Uterus (tissue), 4 donors: ENCODE measurements around the gene ADAMTS15. TPM values are rescaled to one million over a fixed set of nuclear protein-coding genes. Genes with fewer than 3 reads are reported as not detected.
A peak's percentile ranks its signal among the peaks of the same experiment; 100 is the strongest.

Source experiments
- DNase-seq, 2 donors: peaks; one replicate each; pipeline ENCODE4 v3.0.0-alpha.2; 2019 to 2020
- H3K27ac ChIP-seq, 2 donors: fragments of 200-600 bp; sonication (generic); 1 replicate in 1 of 2; 2 replicates in 1 of 2; pipeline ENCODE4 v1.5.1; 2016 to 2018
- H3K27me3 ChIP-seq, 2 donors: fragments of 200-600 bp; sonication (generic); one replicate each; pipeline ENCODE4 v1.5.1; 2018 to 2019; ENCODE audit warnings: control low read depth in 1 of 2
- H3K36me3 ChIP-seq, 2 donors: fragments of 200-600 bp; sonication (generic); one replicate each; pipeline ENCODE4 v1.5.1; 2019; ENCODE audit warnings: control low read depth in 1 of 2
- H3K4me1 ChIP-seq, 2 donors: fragments of 200-600 bp; sonication (generic); one replicate each; pipeline ENCODE4 v1.5.1; 2018 to 2019; ENCODE audit warnings: control low read depth in 1 of 2
- H3K4me3 ChIP-seq, 2 donors: fragments of 200-600 bp; sonication (generic); 1 replicate in 1 of 2; 2 replicates in 1 of 2; pipeline ENCODE4 v1.5.1; 2018 to 2019; ENCODE audit warnings: mild to moderate bottlenecking in 1 of 2
- H3K9me3 ChIP-seq, 2 donors: fragments of 200-600 bp; sonication (generic); one replicate each; pipeline ENCODE4 v1.5.1; 2019; ENCODE audit warnings: control low read depth in 1 of 2
- CTCF ChIP-seq, 4 experiments: fragments of 200-600 bp in 2 of 4; fragments of 450-650 bp in 2 of 4; sonication (generic) in 2 of 4; IDR thresholded peaks; one replicate each; pipeline ENCODE4 v1.5.1; 2016 to 2019; ENCODE audit warnings: antibody characterized with exemption in 4 of 4, mild to moderate bottlenecking in 2 of 4, moderate library complexity in 1 of 4
- POLR2A ChIP-seq, 2 donors: fragments of 450-650 bp; IDR thresholded peaks; one replicate each; pipeline ENCODE4 v1.6.1; 2016; ENCODE audit warnings: antibody characterized with exemption in 2 of 2, mild to moderate bottlenecking in 1 of 2, moderate library complexity in 1 of 2
- intact Hi-C: fragments of 100-400 bp; cut with DNase I; formaldehyde crosslinking; loops from one replicate; pipeline ENCODE4 v1.15.1; 2023; ENCODE audit warnings: low total_unique reads
- total RNA-seq, 4 donors: library from RNA; depleted of rRNA in 3 of 4; stranded (reverse); fragments of >200 nt in 3 of 4; gene quantifications; one replicate each; pipeline versions ENCODE4 v1.1.0 to v1.2.4, GENCODE V29; 2014 to 2023
- donor health status: DM: yes; HTN: yes; CAD: no.

ADAMTS15 gene
- total RNA-seq, 4 donors from 2014 or later = 2.0 to 16.6 (median 6.1) TPM

- Histone ChIP-seq H3K27ac (peak overlapping the region in 1 of 2 donors; percentile 8), H3K4me3 (no peak overlapping the region), H3K27me3 (no peaks in the 10 kb centered on the region), H3K9me3 (no peaks in the 10 kb centered on the region), H3K36me3 (no peaks in the 10 kb centered on the region), H3K4me1 (peaks cover 0 to 2% of the 10 kb centered on the region in 2 donors)
- no peak for DNase-seq
- intact Hi-C loops = no loop called here
- TF ChIP-seq CTCF (IDR thresholded peaks at IDR 0.05) (no peak), POLR2A (IDR thresholded peaks at IDR 0.05) (no peak)
Measured at GRCh38 chr11:130452176-130452575, 3.7 kb downstream of the ADAMTS15 start.

- Histone ChIP-seq H3K27ac (no peak overlapping the region), H3K4me1 (peaks cover 0 to 6% of the 10 kb centered on the region in 2 donors), H3K36me3 (no peaks in the 10 kb centered on the region), H3K9me3 (no peaks in the 10 kb centered on the region), H3K4me3 (no peak overlapping the region), H3K27me3 (no peaks in the 10 kb centered on the region)
- DNase-seq = no peak
- TF ChIP-seq CTCF (IDR thresholded peaks at IDR 0.05) = no peak
- TF ChIP-seq POLR2A (IDR thresholded peaks at IDR 0.05) = no peak
- intact Hi-C loops = no loop called here
Measured at GRCh38 chr11:130452940-130453339, 4.5 kb downstream of the ADAMTS15 start.

- H3K4me3 ChIP-seq = no peak overlapping the region
- H3K27me3 ChIP-seq = no peaks in the 10 kb centered on the region
- H3K27ac ChIP-seq = no peak overlapping the region
- H3K36me3 ChIP-seq = no peaks in the 10 kb centered on the region
- intact Hi-C loops = no loop called here
- DNase-seq = no peak
- TF ChIP-seq POLR2A (IDR thresholded peaks at IDR 0.05) = no peak
- no peak for TF ChIP-seq CTCF (IDR thresholded peaks at IDR 0.05)
- no peaks in the 10 kb centered on the region for H3K9me3 ChIP-seq
- peaks cover 0 to 5% of the 10 kb centered on the region in 2 donors for H3K4me1 ChIP-seq
Measured at GRCh38 chr11:130454491-130455252, 6.2 kb downstream of the ADAMTS15 start.

- no peaks in the 10 kb centered on the region for H3K36me3 ChIP-seq
- TF ChIP-seq CTCF (IDR thresholded peaks at IDR 0.05) (no peak), POLR2A (IDR thresholded peaks at IDR 0.05) (no peak)
- intact Hi-C loops = no loop called here
- no peak overlapping the region for H3K4me3 ChIP-seq
- no peaks in the 10 kb centered on the region for H3K27me3 ChIP-seq
- DNase-seq = no peak
- H3K9me3 ChIP-seq = no peaks in the 10 kb centered on the region
- no peak overlapping the region for H3K27ac ChIP-seq
- peaks cover 0 to 5% of the 10 kb centered on the region in 2 donors for H3K4me1 ChIP-seq
Measured at GRCh38 chr11:130455483-130456127, 7.2 kb downstream of the ADAMTS15 start.

- TF ChIP-seq CTCF (IDR thresholded peaks at IDR 0.05) (no peak), POLR2A (IDR thresholded peaks at IDR 0.05) (no peak)
- no peaks in the 10 kb centered on the region for H3K27me3 ChIP-seq
- H3K4me1 ChIP-seq = peaks cover 0 to 5% of the 10 kb centered on the region in 2 donors
- DNase-seq = no peak
- no peaks in the 10 kb centered on the region for H3K36me3 ChIP-seq
- no peak overlapping the region for H3K4me3 ChIP-seq
- no peak overlapping the region for H3K27ac ChIP-seq
- H3K9me3 ChIP-seq = no peaks in the 10 kb centered on the region
- intact Hi-C loops = no loop called here
Measured at GRCh38 chr11:130456286-130456685, 7.8 kb downstream of the ADAMTS15 start.
